ENCODE results near the gene PARVG. TPM values are rescaled to one million over a fixed set of nuclear protein-coding genes. Genes with fewer than 3 reads are reported as not detected.

PARVG gene
- total RNA-seq, 1 donor from 2014 or later, result 19.9 TPM

- H3K27ac ChIP-seq, result no peak overlapping the region
- H3K4me1 ChIP-seq, result peaks cover 6 to 8% of the 10 kb centered on the region in 2 donors
- no peaks in the 10 kb centered on the region for H3K27me3 ChIP-seq
- H3K4me3 ChIP-seq, result no peak overlapping the region
- intact Hi-C loops (cut with DNase I), result no loop called here
- H3K36me3 ChIP-seq, result no peaks in the 10 kb centered on the region
- no peak for DNase-seq (ENCODE audit: low spot score in 2 of 2)
- TF ChIP-seq CTCF (IDR thresholded peaks at IDR 0.05), result no peak
- H3K9me3 ChIP-seq, result peaks cover 0 to 12% of the 10 kb centered on the region in 2 donors
These were observed 25.6 kb downstream of the PARVG start for GRCh38 chr22:44206330-44206645.

DNA sequence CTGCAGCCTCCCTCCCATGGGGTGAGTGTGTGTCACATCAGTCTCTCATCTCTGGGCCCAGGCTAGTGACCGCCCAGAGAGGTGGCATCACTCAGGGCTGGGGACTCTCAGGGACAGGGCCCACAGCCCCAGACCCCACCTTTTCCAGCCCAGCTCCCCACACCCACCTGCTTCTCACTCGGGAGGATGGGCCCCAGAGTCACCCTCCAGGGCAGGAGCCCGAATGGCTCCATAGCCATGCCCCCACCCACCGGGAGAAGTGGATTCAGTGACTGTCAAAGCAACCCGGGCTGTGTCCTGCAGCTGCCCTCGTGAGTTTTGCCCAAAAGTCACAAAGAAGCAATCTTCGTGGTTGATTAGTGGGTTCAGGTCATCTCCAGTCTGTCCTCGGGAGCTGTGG lies 26.0 kb downstream of the PARVG start:
- no peak overlapping the region for H3K4me3 ChIP-seq
- H3K27me3 ChIP-seq, result no peaks in the 10 kb centered on the region
- no peaks in the 10 kb centered on the region for H3K36me3 ChIP-seq
- no peak for TF ChIP-seq CTCF (IDR thresholded peaks at IDR 0.05)
- intact Hi-C loops (cut with DNase I), result no loop called here
- peaks cover 10 to 12% of the 10 kb centered on the region in 2 donors for H3K4me1 ChIP-seq
- DNase-seq (ENCODE audit: low spot score in 2 of 2), result no peak
- H3K9me3 ChIP-seq, result peaks cover 0 to 12% of the 10 kb centered on the region in 2 donors
- no peak overlapping the region for H3K27ac ChIP-seq

DNA sequence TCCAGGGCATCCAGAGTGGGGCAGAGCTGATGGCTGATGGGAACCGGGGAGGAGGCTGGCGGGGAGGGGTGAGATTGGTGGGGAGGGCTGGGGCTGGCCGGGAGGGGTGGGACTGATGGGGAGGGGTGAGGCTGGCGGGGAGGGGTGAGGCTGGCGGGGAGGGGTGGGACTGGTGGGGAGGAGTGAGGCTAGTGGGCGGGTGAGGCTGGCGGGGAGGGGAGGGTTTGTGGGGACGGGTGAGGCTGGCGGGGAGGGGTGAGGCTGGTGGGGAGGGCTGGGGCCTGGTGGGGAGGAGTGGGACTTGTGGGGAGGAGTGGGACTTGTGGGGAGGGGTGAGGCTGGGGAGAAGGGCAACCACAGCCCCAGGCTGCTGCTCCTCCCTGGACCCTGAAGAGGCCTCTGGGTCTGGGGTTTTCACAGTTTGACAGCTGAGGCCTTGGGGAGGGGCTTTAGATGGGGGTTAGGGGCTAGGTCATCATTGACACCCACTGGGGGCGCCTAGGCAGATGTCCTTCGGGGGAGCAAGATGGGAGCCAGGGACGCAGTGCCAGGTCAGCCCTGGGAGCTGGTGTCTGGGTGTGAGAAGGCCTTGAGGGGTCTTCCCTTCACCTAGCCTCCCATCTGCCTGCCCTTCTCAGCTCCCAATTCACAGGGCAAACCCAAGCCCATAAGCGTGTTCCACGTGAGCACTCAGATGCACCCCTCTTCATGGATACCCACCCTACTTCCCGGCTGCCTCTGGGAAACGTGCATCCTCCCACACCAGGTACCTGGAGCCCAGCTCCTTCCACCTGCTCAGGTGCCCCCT lies 26.7 kb downstream of the PARVG start:
- DNase-seq (ENCODE audit: low spot score in 2 of 2), result no peak
- no peaks in the 10 kb centered on the region for H3K27me3 ChIP-seq
- no peak for TF ChIP-seq CTCF (IDR thresholded peaks at IDR 0.05)
- H3K36me3 ChIP-seq, result no peaks in the 10 kb centered on the region
- H3K9me3 ChIP-seq, result peaks cover 0 to 12% of the 10 kb centered on the region in 2 donors
- H3K4me1 ChIP-seq, result peaks cover 15 to 16% of the 10 kb centered on the region in 2 donors
- no peak overlapping the region for H3K27ac ChIP-seq
- H3K4me3 ChIP-seq, result no peak overlapping the region
- intact Hi-C loops (cut with DNase I), result no loop called here

DNA sequence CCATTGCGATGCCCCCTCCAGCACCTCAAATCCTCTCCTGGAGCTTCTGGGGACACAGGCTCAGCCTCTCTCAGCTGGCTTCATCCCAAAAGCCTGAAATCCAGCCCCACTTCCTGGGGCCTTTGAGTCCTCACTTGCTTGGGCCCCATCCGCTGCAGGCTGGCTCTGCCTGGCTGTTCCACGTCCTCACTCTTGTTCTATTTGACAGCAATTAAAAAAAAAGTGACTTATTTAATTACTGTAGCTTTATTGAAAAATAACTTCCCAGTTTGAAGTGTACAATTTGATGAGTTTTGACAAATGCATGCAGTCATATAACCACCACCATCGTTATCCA lies 27.2 kb downstream of the PARVG start:
- peaks cover 0 to 12% of the 10 kb centered on the region in 2 donors for H3K9me3 ChIP-seq

GRCh38 chr22:44209343-44209742 lies 28.6 kb downstream of the PARVG start:
- peaks cover 0 to 12% of the 10 kb centered on the region in 2 donors for H3K9me3 ChIP-seq
- H3K4me3 ChIP-seq, result no peak overlapping the region
- intact Hi-C loops (cut with DNase I), result no loop called here
- no peaks in the 10 kb centered on the region for H3K27me3 ChIP-seq
- H3K36me3 ChIP-seq, result no peaks in the 10 kb centered on the region
- TF ChIP-seq CTCF (IDR thresholded peaks at IDR 0.05), result no peak
- no peak overlapping the region for H3K27ac ChIP-seq
- H3K4me1 ChIP-seq, result peaks cover 20 to 22% of the 10 kb centered on the region in 2 donors
- DNase-seq (ENCODE audit: low spot score in 2 of 2), result no peak

More for the DNA sequence above, 27.2 kb downstream of the PARVG start:
- Histone ChIP-seq H3K4me1 (peaks cover 20 to 21% of the 10 kb centered on the region in 2 donors), H3K27ac (no peak overlapping the region), H3K4me3 (no peak overlapping the region), H3K36me3 (no peaks in the 10 kb centered on the region), H3K27me3 (no peaks in the 10 kb centered on the region)
- DNase-seq (ENCODE audit: low spot score in 2 of 2), result no peak
- no peak for TF ChIP-seq CTCF (IDR thresholded peaks at IDR 0.05)
- intact Hi-C loops (cut with DNase I), result no loop called here
